Naive thymus-derived CD4-positive, alpha-beta T cell (primary cell): ENCODE results near the gene HLA-DRB1. TPM values are rescaled to one million over a fixed set of nuclear protein-coding genes. Genes with fewer than 3 reads are reported as not detected.

Experiments
- ATAC-seq: fragments of 150-1000 bp; cut with Tn5 transposase; 2 replicates; pipeline ENCODE4 v1.10.0; 2021; ENCODE audit warnings: mild to moderate bottlenecking, moderate library complexity
- CTCF ChIA-PET: fragments of 350-600 bp; sonication (Branson Sonifier 250); formaldehyde crosslinking; loops from one replicate; lab custom pipeline; 2021; ENCODE audit warnings: antibody characterized with exemption; lab: Charles Lee
- POLR2A ChIA-PET: fragments of 350-600 bp; sonication (Branson Sonifier 250); formaldehyde crosslinking; loops from one replicate; lab custom pipeline; 2021; ENCODE audit warnings: antibody characterized with exemption, inconsistent platforms; lab: Charles Lee
- DNase-seq, 9 donors: peaks; one replicate each; pipeline versions ENCODE4 v3.0.0 to v3.0.0-alpha.2; 2020 to 2022; ENCODE audit warnings: mixed read lengths in 1 of 9
- H3K27ac ChIP-seq: one replicate; pipeline ENCODE4 v1.7.0; 2013; ENCODE audit warnings: mild to moderate bottlenecking, low read depth, low read length, moderate library complexity
- H3K27me3 ChIP-seq, 2 donors: one replicate each; pipeline ENCODE4 v1.7.0; 2013; ENCODE audit warnings: low read length in 2 of 2, mild to moderate bottlenecking in 2 of 2, moderate library complexity in 2 of 2; ENCODE audit not compliant: control insufficient read depth in 2 of 2, insufficient read depth in 2 of 2
- H3K36me3 ChIP-seq, 3 experiments: 1 replicate in 2 of 3; 2 replicates in 1 of 3; pipeline ENCODE4 v1.7.0; 2013; ENCODE audit warnings: low read length in 3 of 3, mild to moderate bottlenecking in 3 of 3, moderate library complexity in 1 of 3; ENCODE audit not compliant: insufficient read depth in 3 of 3, control insufficient read depth in 2 of 3
- H3K4me1 ChIP-seq, 2 donors: one replicate each; pipeline ENCODE4 v1.7.0; 2013; ENCODE audit warnings: low read length in 2 of 2, mild to moderate bottlenecking in 2 of 2, moderate library complexity in 1 of 2; ENCODE audit not compliant: control insufficient read depth in 2 of 2, insufficient read depth in 2 of 2
- H3K4me3 ChIP-seq: 2 replicates; pipeline ENCODE4 v1.7.0; 2013; ENCODE audit warnings: mild to moderate bottlenecking, low read length
- H3K9me3 ChIP-seq, 3 experiments: 1 replicate in 2 of 3; 2 replicates in 1 of 3; pipeline ENCODE4 v1.7.0; 2013; ENCODE audit warnings: low read length in 3 of 3; ENCODE audit not compliant: control insufficient read depth in 2 of 3
- H3K27ac Mint-ChIP-seq, 9 donors: one replicate each; pipeline ENCODE4 v1.8.0; 2020 to 2022; ENCODE audit warnings: mixed read lengths in 9 of 9, mild to moderate bottlenecking in 8 of 9, moderate library complexity in 5 of 9, inconsistent platforms in 2 of 9
- H3K27me3 Mint-ChIP-seq, 5 donors: one replicate each; pipeline ENCODE4 v1.8.0; 2021 to 2022; ENCODE audit warnings: mixed read lengths in 5 of 5, mild to moderate bottlenecking in 1 of 5
- H3K36me3 Mint-ChIP-seq, 5 donors: one replicate each; pipeline ENCODE4 v1.8.0; 2020 to 2022; ENCODE audit warnings: mixed read lengths in 5 of 5, mild to moderate bottlenecking in 3 of 5, inconsistent platforms in 1 of 5
- H3K4me1 Mint-ChIP-seq, 7 donors: one replicate each; pipeline ENCODE4 v1.8.0; 2020 to 2022; ENCODE audit warnings: mixed read lengths in 7 of 7, mild to moderate bottlenecking in 3 of 7, inconsistent platforms in 1 of 7
- H3K4me3 Mint-ChIP-seq, 10 donors: one replicate each; pipeline ENCODE4 v1.8.0; 2020 to 2022; ENCODE audit warnings: mild to moderate bottlenecking in 10 of 10, mixed read lengths in 10 of 10, moderate library complexity in 6 of 10, inconsistent platforms in 2 of 10
- H3K9me3 Mint-ChIP-seq, 11 donors: one replicate each; pipeline ENCODE4 v1.8.0; 2020 to 2022; ENCODE audit warnings: mixed read lengths in 11 of 11, mild to moderate bottlenecking in 4 of 11, inconsistent platforms in 1 of 11, moderate library complexity in 1 of 11
- intact Hi-C, 2 donors: fragments of 100-400 bp; cut with micrococcal nuclease; formaldehyde crosslinking; loops; one replicate each; pipeline ENCODE4 v1.15.1; 2023
- polyA plus RNA-seq, 2 donors: library from polyadenylated mRNA; unstranded; fragments of 300-500 nt; fragmentation: Illumina TruSeq; gene quantifications; one replicate each; pipeline ENCODE4 v1.2.3, GENCODE V29; 2021
- total RNA-seq, 6 experiments: library from RNA in 5 of 6; stranded (reverse) in 5 of 6; gene quantifications; 1 replicate in 5 of 6; 2 replicates in 1 of 6; pipeline ENCODE4 v1.2.3 and lab custom pipeline; 2021 to 2026

HLA-DRB1 gene
- total and polyA plus RNA-seq, 7 experiments from 2014 or later = 3.1 to 229 (median 18.4) TPM

- POLR2A ChIA-PET = no interaction called here
- Mint-ChIP-seq H3K27ac (peak overlapping the region in 4 of 9 donors; percentile 37 to 82 (median 50)), H3K36me3 (peaks cover 0 to 12% (median 6%) of the 10 kb centered on the region in 5 donors), H3K4me3 (no peak overlapping the region), H3K27me3 (peaks cover 0 to 12% (median 0%) of the 10 kb centered on the region in 5 donors), H3K9me3 (peaks cover 0 to 15% (median 4%) of the 10 kb centered on the region in 11 donors), H3K4me1 (peaks cover 12 to 27% (median 26%) of the 10 kb centered on the region in 7 donors)
- CTCF ChIA-PET = no interaction called here
- Histone ChIP-seq H3K27me3 (no peaks in the 10 kb centered on the region), H3K27ac (no peak overlapping the region), H3K9me3 (no peaks in the 10 kb centered on the region), H3K4me1 (peaks cover 0 to 6% of the 10 kb centered on the region in 2 donors), H3K36me3 (no peaks in the 10 kb centered on the region), H3K4me3 (no peak overlapping the region)
- no peak for ATAC-seq
- intact Hi-C loops = loop anchor here in 1 of 2 donors (5.0 kb wide), 1 partner anchor 60 kb away; the partner anchor contains the start of gene HLA-DQB1
- no peak for DNase-seq
These were observed 17.8 kb upstream of the HLA-DRB1 start for GRCh38 chr6:32607263-32607987.

- intact Hi-C loops = no loop called here
These were observed 14.8 kb upstream of the HLA-DRB1 start for GRCh38 chr6:32604434-32604877.

DNA sequence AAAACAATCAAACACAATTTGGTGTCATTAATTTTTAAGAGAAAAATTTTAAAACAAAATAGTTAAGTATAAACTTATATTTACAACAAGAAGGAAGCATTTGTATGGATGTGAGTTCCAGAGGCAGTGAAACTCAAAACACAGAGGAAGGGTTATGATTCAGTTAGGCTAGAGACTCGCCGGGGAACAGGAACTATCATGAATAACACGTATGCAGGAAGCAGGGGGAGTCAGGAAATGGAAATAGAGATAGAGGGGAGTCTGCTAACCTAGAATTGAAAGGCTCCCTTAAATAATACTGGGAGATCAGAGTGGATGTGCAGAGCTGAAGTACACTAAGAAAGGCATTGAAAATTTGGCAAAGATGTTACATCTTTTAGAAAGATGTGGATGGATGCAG lies 14.2 kb upstream of the HLA-DRB1 start:
- H3K4me1 ChIP-seq = no peaks in the 10 kb centered on the region
- ChIA-PET POLR2A (no interaction called here), CTCF (no interaction called here)
- Mint-ChIP-seq H3K4me3 (peak overlapping the region in 9 of 10 donors; percentile 4 to 81 (median 34)), H3K4me1 (peaks cover 12 to 37% (median 29%) of the 10 kb centered on the region in 7 donors), H3K27ac (peak overlapping the region in 6 of 9 donors; percentile 10 to 87 (median 60)), H3K36me3 (peaks cover 0 to 14% (median 9%) of the 10 kb centered on the region in 5 donors), H3K9me3 (peaks cover 0 to 20% (median 8%) of the 10 kb centered on the region in 11 donors), H3K27me3 (peaks cover 0 to 10% (median 0%) of the 10 kb centered on the region in 5 donors)
- H3K4me3 ChIP-seq = no peak overlapping the region
- no peaks in the 10 kb centered on the region for H3K27me3 ChIP-seq
- peak; percentile 78 for ATAC-seq
- H3K36me3 ChIP-seq = no peaks in the 10 kb centered on the region
- intact Hi-C loops = no loop called here
- no peaks in the 10 kb centered on the region for H3K9me3 ChIP-seq
- no peak for DNase-seq
- H3K27ac ChIP-seq = no peak overlapping the region

More at GRCh38 chr6:32604434-32604877, 14.8 kb upstream of the HLA-DRB1 start:
- ChIA-PET CTCF (no interaction called here), POLR2A (no interaction called here)
- Histone ChIP-seq H3K4me1 (peaks cover 0 to 2% of the 10 kb centered on the region in 2 donors), H3K36me3 (no peaks in the 10 kb centered on the region), H3K27me3 (no peaks in the 10 kb centered on the region), H3K27ac (no peak overlapping the region), H3K4me3 (no peak overlapping the region), H3K9me3 (no peaks in the 10 kb centered on the region)
- peaks cover 0 to 14% (median 7%) of the 10 kb centered on the region in 5 donors for H3K36me3 Mint-ChIP-seq
- peaks cover 0 to 20% (median 6%) of the 10 kb centered on the region in 11 donors for H3K9me3 Mint-ChIP-seq
- H3K27me3 Mint-ChIP-seq = peaks cover 0 to 7% (median 0%) of the 10 kb centered on the region in 5 donors
- no peak for DNase-seq
- H3K27ac Mint-ChIP-seq = peak overlapping the region in 5 of 9 donors; percentile 10 to 87 (median 78)
- peaks cover 12 to 37% (median 29%) of the 10 kb centered on the region in 7 donors for H3K4me1 Mint-ChIP-seq
- peak; percentile 81 for ATAC-seq
- H3K4me3 Mint-ChIP-seq = peak overlapping the region in 7 of 10 donors; percentile 17 to 81 (median 51)

GRCh38 chr6:32603222-32603621 lies 13.6 kb upstream of the HLA-DRB1 start:
- POLR2A ChIA-PET = no interaction called here
- Histone ChIP-seq H3K4me1 (no peaks in the 10 kb centered on the region), H3K27me3 (no peaks in the 10 kb centered on the region), H3K9me3 (no peaks in the 10 kb centered on the region), H3K36me3 (no peaks in the 10 kb centered on the region), H3K27ac (no peak overlapping the region), H3K4me3 (no peak overlapping the region)
- peak overlapping the region in 3 of 9 donors; percentile 36 to 72 (median 70) for H3K27ac Mint-ChIP-seq
- no peak for DNase-seq
- peaks cover 0 to 14% (median 10%) of the 10 kb centered on the region in 5 donors for H3K36me3 Mint-ChIP-seq
- peaks cover 12 to 37% (median 29%) of the 10 kb centered on the region in 7 donors for H3K4me1 Mint-ChIP-seq
- peaks cover 0 to 11% (median 0%) of the 10 kb centered on the region in 5 donors for H3K27me3 Mint-ChIP-seq
- no peak for ATAC-seq
- CTCF ChIA-PET = no interaction called here
- peak overlapping the region in 3 of 10 donors; percentile 55 to 61 (median 57) for H3K4me3 Mint-ChIP-seq
- intact Hi-C loops = no loop called here
- H3K9me3 Mint-ChIP-seq = peaks cover 0 to 20% (median 8%) of the 10 kb centered on the region in 11 donors

DNA sequence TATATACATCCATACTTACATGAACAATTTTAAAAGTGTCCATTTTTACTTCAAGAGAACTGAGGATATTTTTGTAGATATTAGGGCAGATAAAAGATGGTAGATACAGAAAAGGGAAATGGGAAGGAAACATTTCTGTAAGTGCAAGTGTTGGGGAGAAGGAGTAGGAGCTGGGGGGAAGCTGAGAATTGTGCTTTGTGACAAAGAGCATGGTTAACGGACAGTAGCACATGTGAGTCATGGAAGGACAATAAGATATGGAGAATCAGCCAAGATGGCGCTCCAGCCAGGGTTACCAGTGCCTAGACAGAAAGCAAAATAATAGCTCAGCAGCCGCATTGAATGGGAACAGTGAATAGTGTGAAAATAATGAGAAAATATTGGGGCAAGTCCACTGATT lies 12.7 kb upstream of the HLA-DRB1 start:
- Mint-ChIP-seq H3K36me3 (peaks cover 0 to 14% (median 10%) of the 10 kb centered on the region in 5 donors), H3K4me3 (peak overlapping the region in 3 of 10 donors; percentile 9 to 61 (median 57)), H3K4me1 (peaks cover 12 to 37% (median 27%) of the 10 kb centered on the region in 7 donors), H3K9me3 (peaks cover 0 to 20% (median 8%) of the 10 kb centered on the region in 11 donors), H3K27ac (peak overlapping the region in 4 of 9 donors; percentile 47 to 83 (median 71)), H3K27me3 (peaks cover 0 to 7% (median 0%) of the 10 kb centered on the region in 5 donors)
- Histone ChIP-seq H3K27me3 (no peaks in the 10 kb centered on the region), H3K36me3 (no peaks in the 10 kb centered on the region), H3K4me1 (no peaks in the 10 kb centered on the region), H3K9me3 (no peaks in the 10 kb centered on the region), H3K27ac (no peak overlapping the region), H3K4me3 (no peak overlapping the region)
- no peak for DNase-seq
- ChIA-PET POLR2A (no interaction called here), CTCF (no interaction called here)
- intact Hi-C loops = no loop called here
- no peak for ATAC-seq

DNA sequence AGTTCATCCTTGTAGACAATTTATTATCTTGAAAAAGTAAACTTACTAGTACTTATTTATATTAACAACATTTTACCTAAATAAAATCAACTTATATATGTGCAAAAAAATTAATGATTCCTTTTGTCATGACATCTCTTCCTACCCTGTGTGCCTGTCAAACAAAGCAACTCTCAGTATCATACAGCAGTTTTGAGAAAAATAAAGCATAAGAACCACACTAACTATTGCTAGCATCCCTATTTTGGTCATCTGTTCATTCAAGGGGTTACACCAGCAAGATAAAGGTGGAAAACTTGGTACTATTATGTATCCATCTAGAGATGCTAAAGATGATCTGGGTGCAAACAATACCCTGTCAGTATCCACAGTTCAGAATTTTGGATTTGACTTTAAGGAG lies 7.4 kb upstream of the HLA-DRB1 start:
- ATAC-seq (no peak), DNase-seq (no peak)
- H3K4me1 Mint-ChIP-seq = peaks cover 0 to 9% (median 4%) of the 10 kb centered on the region in 7 donors
- intact Hi-C loops = no loop called here
- POLR2A ChIA-PET = no interaction called here
- H3K27me3 Mint-ChIP-seq = peaks cover 0 to 4% (median 0%) of the 10 kb centered on the region in 5 donors
- H3K27ac Mint-ChIP-seq = no peak overlapping the region
- H3K9me3 Mint-ChIP-seq = peaks cover 0 to 7% (median 2%) of the 10 kb centered on the region in 11 donors
- Histone ChIP-seq H3K4me1 (no peaks in the 10 kb centered on the region), H3K36me3 (no peaks in the 10 kb centered on the region), H3K27ac (no peak overlapping the region), H3K4me3 (no peak overlapping the region), H3K27me3 (no peaks in the 10 kb centered on the region), H3K9me3 (no peaks in the 10 kb centered on the region)
- H3K4me3 Mint-ChIP-seq = no peak overlapping the region
- H3K36me3 Mint-ChIP-seq = peaks cover 0 to 3% (median 0%) of the 10 kb centered on the region in 5 donors
- CTCF ChIA-PET = no interaction called here
